ENCODE data around the gene TALDO1.

Gene TALDO1

DNA sequence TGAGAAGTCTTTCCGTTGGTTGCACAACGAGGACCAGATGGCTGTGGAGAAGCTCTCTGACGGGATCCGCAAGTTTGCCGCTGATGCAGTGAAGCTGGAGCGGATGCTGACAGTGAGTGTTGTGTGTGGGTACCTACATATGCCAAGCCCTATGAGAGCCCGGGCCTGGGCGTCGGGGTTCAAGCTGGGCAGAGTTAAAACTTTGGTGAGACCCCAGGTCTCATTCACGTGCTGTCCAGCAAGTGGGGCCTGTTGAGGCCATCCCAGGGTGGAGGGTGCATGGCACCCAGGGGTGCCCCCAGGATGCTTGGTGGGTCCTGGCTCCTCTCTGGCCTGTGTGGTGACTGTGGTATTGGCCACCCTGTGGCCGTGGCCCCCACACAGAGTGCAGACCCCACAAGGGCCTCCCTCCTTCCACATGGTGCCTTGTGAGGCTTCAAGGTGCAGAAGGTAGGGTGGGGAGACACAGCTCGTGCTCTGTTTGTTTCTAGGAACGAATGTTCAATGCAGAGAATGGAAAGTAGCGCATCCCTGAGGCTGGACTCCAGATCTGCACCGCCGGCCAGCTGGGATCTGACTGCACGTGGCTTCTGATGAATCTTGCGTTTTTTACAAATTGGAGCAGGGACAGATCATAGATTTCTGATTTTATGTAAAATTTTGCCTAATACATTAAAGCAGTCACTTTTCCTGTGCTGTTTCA, 17.2 kb downstream of the TALDO1 start:
- no peak overlapping the region for H3K27ac ChIP-seq (ENCODE audit: low read depth, low read length, severe bottlenecking)
- H3K9me3 ChIP-seq (ENCODE audit: control insufficient read depth, low read length): no peaks in the 10 kb centered on the region
- 91 to 97% methylated on average over 15 to 17 of the region's 18 CpGs for WGBS, 2 experiments (ENCODE audit: insufficient coverage in 2 of 2)
- no peaks in the 10 kb centered on the region for H3K4me1 ChIP-seq (ENCODE audit: control insufficient read depth, insufficient read depth, low read length, poor library complexity, severe bottlenecking)
- peaks cover 80% of the 10 kb centered on the region for H3K36me3 ChIP-seq (ENCODE audit: control insufficient read depth, insufficient read depth, low read length)
- H3K4me3 ChIP-seq (ENCODE audit: extremely low read depth, insufficient read depth, low read length, poor library complexity, severe bottlenecking): no peak overlapping the region

DNA sequence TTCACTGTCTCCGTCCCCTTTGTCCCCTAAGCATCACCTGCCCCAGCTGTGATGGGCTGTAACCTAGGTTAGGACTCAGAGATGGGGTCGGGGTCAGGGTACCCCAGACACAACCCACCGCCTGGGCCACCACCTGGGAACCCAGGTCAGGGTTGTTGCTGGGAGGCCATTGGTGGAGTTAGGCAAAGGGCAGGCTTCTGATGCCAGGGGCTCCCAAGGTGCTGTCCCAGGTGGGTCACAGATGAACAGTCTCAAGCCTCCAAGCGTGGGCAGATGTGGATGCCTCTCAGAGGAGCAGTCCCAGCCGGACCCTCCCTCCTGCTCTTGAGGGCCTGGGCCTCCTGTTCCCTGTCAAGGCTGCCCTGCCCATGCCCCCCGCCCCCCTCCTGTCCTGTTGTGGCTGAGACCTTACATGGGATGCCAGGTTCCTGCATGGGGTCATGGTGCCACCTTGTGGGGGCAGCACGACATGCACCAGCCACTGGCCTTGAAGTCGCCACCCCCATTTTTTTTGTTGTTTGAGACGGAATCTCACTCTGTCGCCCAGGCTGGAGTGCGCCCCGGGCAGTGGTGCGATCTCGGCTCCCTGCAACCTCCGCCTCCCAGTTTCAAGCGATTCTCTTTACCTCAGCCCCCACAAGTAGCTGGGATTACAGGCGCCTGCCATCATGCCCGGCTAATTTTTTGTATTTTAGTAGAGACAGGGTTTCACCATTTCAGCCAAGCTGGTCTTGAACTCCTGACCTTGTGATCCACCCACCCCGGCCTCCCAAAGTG, 17.9 kb downstream of the TALDO1 start:
- H3K36me3 ChIP-seq (ENCODE audit: control insufficient read depth, insufficient read depth, low read length): peaks cover 80% of the 10 kb centered on the region
- no peak overlapping the region for H3K4me3 ChIP-seq (ENCODE audit: extremely low read depth, insufficient read depth, low read length, poor library complexity, severe bottlenecking)
- whole genome bisulfite sequencing, 2 experiments (ENCODE audit: insufficient coverage in 2 of 2): 80 to 84% methylated on average over 14 to 17 of the region's 19 CpGs
- no peaks in the 10 kb centered on the region for H3K4me1 ChIP-seq (ENCODE audit: control insufficient read depth, insufficient read depth, low read length, poor library complexity, severe bottlenecking)
- no peaks in the 10 kb centered on the region for H3K9me3 ChIP-seq (ENCODE audit: control insufficient read depth, low read length)
- no peak overlapping the region for H3K27ac ChIP-seq (ENCODE audit: low read depth, low read length, severe bottlenecking)

- Histone ChIP-seq H3K36me3 (ENCODE audit: control insufficient read depth, insufficient read depth, low read length) (peaks cover 80% of the 10 kb centered on the region), H3K9me3 (ENCODE audit: control insufficient read depth, low read length) (no peaks in the 10 kb centered on the region)
- 93 to 97% methylated on average over 8 of the region's 8 CpGs for WGBS, 2 experiments (ENCODE audit: insufficient coverage in 2 of 2)
Observed at GRCh38 chr11:765802-766091, 18.5 kb downstream of the TALDO1 start.

DNA sequence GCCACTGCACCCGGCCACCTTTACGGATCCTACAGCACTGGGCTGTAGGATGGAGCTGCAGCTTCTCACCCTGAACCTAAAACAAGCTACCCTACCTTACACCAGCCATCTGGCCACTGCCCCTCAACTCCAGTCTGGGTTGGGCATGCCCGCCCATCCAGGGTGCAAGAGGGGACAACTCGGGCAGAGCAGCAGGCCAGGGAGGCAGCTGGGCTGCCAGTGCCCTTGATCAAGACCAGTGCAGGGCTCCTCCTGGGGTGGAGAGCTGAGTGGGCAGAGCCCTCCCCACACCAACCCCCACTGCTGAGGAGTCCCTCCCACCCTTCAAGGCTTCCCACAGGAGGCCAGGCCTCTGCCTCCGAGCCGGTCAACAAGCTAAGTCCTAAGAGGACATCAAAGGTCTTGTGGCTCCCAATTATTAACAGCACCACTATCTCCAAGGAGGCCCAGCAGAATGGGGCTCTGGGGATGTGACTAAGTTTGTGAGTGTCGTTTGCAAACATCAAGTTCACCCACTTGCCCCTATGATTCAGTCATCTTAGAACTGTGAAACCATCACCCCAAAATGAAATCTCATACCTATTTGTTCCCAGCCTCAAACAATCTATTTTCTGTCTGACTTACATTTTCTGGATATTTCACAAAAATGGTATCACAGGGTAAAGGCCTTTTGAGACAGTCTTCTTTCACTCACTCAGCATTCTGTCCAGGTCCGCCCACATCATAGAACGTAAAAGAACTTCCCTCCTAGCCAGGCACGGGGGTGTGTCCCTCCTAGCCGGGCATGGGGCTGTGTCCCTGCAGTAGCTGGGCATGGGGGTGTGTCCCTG, 19.1 kb downstream of the TALDO1 start:
- Histone ChIP-seq H3K27ac (ENCODE audit: low read depth, low read length, severe bottlenecking) (no peak overlapping the region), H3K4me3 (ENCODE audit: extremely low read depth, insufficient read depth, low read length, poor library complexity, severe bottlenecking) (no peak overlapping the region), H3K36me3 (ENCODE audit: control insufficient read depth, insufficient read depth, low read length) (peaks cover 80% of the 10 kb centered on the region), H3K4me1 (ENCODE audit: control insufficient read depth, insufficient read depth, low read length, poor library complexity, severe bottlenecking) (no peaks in the 10 kb centered on the region), H3K9me3 (ENCODE audit: control insufficient read depth, low read length) (no peaks in the 10 kb centered on the region)
- WGBS, 2 experiments (ENCODE audit: insufficient coverage in 2 of 2): 97 to 100% methylated on average over 4 to 6 of the region's 11 CpGs

More at GRCh38 chr11:765802-766091, 18.5 kb downstream of the TALDO1 start:
- Histone ChIP-seq H3K4me1 (ENCODE audit: control insufficient read depth, insufficient read depth, low read length, poor library complexity, severe bottlenecking) (no peaks in the 10 kb centered on the region), H3K4me3 (ENCODE audit: extremely low read depth, insufficient read depth, low read length, poor library complexity, severe bottlenecking) (no peak overlapping the region), H3K27ac (ENCODE audit: low read depth, low read length, severe bottlenecking) (no peak overlapping the region)

DNA sequence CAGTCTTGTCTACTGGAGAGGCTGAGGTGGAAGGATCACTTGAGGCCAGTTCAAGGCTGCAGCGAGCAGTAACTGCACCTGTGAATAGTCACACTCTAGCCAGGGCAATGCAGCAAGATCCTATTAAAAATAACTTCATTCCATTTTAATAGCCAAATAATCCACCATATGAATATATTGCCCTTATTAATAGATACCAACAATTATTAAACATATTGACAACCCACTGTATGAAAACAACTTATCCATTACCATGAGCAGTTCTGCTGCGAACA, 19.6 kb downstream of the TALDO1 start:
- 86 to 100% methylated on average over 1 of the region's 2 CpGs for WGBS, 2 experiments (ENCODE audit: insufficient coverage in 2 of 2)
- Histone ChIP-seq H3K27ac (ENCODE audit: low read depth, low read length, severe bottlenecking) (no peak overlapping the region), H3K4me3 (ENCODE audit: extremely low read depth, insufficient read depth, low read length, poor library complexity, severe bottlenecking) (no peak overlapping the region), H3K4me1 (ENCODE audit: control insufficient read depth, insufficient read depth, low read length, poor library complexity, severe bottlenecking) (no peaks in the 10 kb centered on the region), H3K9me3 (ENCODE audit: control insufficient read depth, low read length) (no peaks in the 10 kb centered on the region), H3K36me3 (ENCODE audit: control insufficient read depth, insufficient read depth, low read length) (peaks cover 80% of the 10 kb centered on the region)

DNA sequence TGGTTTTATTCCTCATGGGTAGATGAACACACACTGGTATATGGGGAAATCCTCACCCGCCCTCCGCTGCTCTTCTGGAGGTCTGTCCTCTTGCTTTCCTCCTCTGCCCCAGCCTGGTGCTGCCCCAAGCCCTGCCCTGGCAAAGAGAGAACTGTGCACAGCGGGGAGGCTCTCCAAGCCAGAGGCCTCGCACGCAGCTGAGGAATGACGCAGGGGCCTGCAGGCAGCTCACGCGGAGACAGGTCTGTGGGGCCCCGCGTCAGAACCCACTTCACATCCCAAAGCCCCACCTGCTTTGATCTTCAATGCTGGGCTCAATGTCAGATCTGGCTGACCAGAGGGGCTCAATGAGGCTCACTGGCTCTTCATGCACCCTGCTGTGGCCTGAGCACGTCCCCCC, 20.0 kb downstream of the TALDO1 start:
- Histone ChIP-seq H3K9me3 (ENCODE audit: control insufficient read depth, low read length) (no peaks in the 10 kb centered on the region), H3K27ac (ENCODE audit: low read depth, low read length, severe bottlenecking) (no peak overlapping the region), H3K36me3 (ENCODE audit: control insufficient read depth, insufficient read depth, low read length) (peaks cover 80% of the 10 kb centered on the region), H3K4me1 (ENCODE audit: control insufficient read depth, insufficient read depth, low read length, poor library complexity, severe bottlenecking) (no peaks in the 10 kb centered on the region), H3K4me3 (ENCODE audit: extremely low read depth, insufficient read depth, low read length, poor library complexity, severe bottlenecking) (no peak overlapping the region)
- WGBS, 2 experiments (ENCODE audit: insufficient coverage in 2 of 2): 91 to 95% methylated on average over 8 to 11 of the region's 11 CpGs

- H3K9me3 ChIP-seq (ENCODE audit: control insufficient read depth, low read length): no peaks in the 10 kb centered on the region
- no peak overlapping the region for H3K4me3 ChIP-seq (ENCODE audit: extremely low read depth, insufficient read depth, low read length, poor library complexity, severe bottlenecking)
- no peak overlapping the region for H3K27ac ChIP-seq (ENCODE audit: low read depth, low read length, severe bottlenecking)
- WGBS, 2 experiments (ENCODE audit: insufficient coverage in 2 of 2): 90% methylated on average over 16 to 20 of the region's 23 CpGs
- peaks cover 2% of the 10 kb centered on the region for H3K4me1 ChIP-seq (ENCODE audit: control insufficient read depth, insufficient read depth, low read length, poor library complexity, severe bottlenecking)
- H3K36me3 ChIP-seq (ENCODE audit: control insufficient read depth, insufficient read depth, low read length): peaks cover 83% of the 10 kb centered on the region
Observed at GRCh38 chr11:769887-770641, 22.8 kb downstream of the TALDO1 start.

DNA sequence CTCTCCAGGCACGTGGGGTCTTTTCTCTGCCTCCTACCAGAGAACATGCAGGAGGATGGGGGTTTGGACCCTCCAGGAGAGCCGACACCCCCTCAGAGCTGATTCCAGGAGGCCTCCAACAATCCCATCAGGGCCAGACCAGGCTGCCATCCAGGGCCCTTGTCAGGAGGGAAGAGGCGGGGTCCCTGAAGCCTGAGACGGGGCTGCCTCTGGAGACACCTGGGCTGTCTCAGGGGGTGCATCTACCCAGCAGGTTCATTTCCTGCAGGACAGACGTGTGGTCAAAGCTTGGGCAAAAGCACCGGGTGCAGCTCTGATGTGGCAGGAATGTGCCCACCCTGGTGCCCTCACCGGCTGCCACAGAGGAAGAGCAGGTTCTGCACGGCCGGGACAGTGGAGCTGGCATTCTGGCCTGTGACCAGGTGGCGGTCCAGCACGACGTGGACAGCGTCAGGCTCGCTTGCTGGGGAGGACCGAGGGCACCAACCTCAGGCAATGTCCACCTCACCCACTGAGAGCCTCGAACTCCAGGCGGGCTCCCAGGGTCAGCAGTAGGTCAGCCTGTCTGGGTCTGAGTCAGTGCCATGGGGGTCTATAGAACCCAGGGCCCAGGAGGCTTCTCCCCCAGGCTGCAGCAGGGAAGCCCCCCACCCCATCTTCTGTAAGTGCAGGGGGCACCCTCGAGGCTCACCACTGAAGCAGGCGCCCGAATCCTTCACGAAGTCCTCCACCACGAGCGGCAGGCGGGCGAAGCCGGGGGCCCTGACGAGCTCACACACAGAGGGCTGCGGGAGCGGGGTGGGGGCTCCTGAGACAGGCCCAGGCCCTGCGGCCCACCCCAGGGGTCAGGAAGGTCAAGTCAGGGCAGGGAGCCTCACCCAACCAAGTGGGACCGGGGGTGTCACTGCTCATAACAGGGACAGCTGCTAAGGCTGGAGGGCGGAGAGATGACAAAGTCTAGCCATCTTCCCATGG, 23.7 kb downstream of the TALDO1 start:
- H3K4me1 ChIP-seq (ENCODE audit: control insufficient read depth, insufficient read depth, low read length, poor library complexity, severe bottlenecking): peaks cover 9% of the 10 kb centered on the region
- whole genome bisulfite sequencing, 2 experiments (ENCODE audit: insufficient coverage in 2 of 2): 96% methylated on average over 29 to 31 of the region's 32 CpGs
- H3K36me3 ChIP-seq (ENCODE audit: control insufficient read depth, insufficient read depth, low read length): peaks cover 78% of the 10 kb centered on the region

GRCh38 chr11:771617-772204, 24.4 kb downstream of the TALDO1 start:
- Histone ChIP-seq H3K27ac (ENCODE audit: low read depth, low read length, severe bottlenecking) (no peak overlapping the region), H3K4me1 (ENCODE audit: control insufficient read depth, insufficient read depth, low read length, poor library complexity, severe bottlenecking) (peaks cover 9% of the 10 kb centered on the region), H3K4me3 (ENCODE audit: extremely low read depth, insufficient read depth, low read length, poor library complexity, severe bottlenecking) (no peak overlapping the region), H3K9me3 (ENCODE audit: control insufficient read depth, low read length) (no peaks in the 10 kb centered on the region), H3K36me3 (ENCODE audit: control insufficient read depth, insufficient read depth, low read length) (peaks cover 70% of the 10 kb centered on the region)
- 93 to 95% methylated on average over 7 to 11 of the region's 15 CpGs for WGBS, 2 experiments (ENCODE audit: insufficient coverage in 2 of 2)

More for the DNA sequence above, 23.7 kb downstream of the TALDO1 start:
- Histone ChIP-seq H3K27ac (ENCODE audit: low read depth, low read length, severe bottlenecking) (no peak overlapping the region), H3K4me3 (ENCODE audit: extremely low read depth, insufficient read depth, low read length, poor library complexity, severe bottlenecking) (no peak overlapping the region), H3K9me3 (ENCODE audit: control insufficient read depth, low read length) (no peaks in the 10 kb centered on the region)

Measured in mesodermal cell (in vitro differentiated cells).